IMR-90 (cell line): Measurements from ENCODE around the gene ELFN1.

Source experiments
- CEBPB ChIP-seq: IDR thresholded peaks from 2 replicates; pipeline ENCODE4 v1.6.1; 2012; ENCODE audit warnings: low read depth, low read length, improper control_type of control experiment
- CTCF ChIP-seq: conservative IDR thresholded peaks from 2 replicates; pipeline ENCODE4 v1.5.1; 2012; ENCODE audit warnings: mild to moderate bottlenecking, low read depth, low read length, improper control_type of control experiment
- FOS ChIP-seq: fragments of 150-350 bp; IDR thresholded peaks from 2 replicates; pipeline ENCODE4 v1.6.1; 2016; ENCODE audit warnings: low read depth, low read length
- MAZ ChIP-seq: IDR thresholded peaks from 2 replicates; pipeline ENCODE4 v1.6.1; 2012; ENCODE audit warnings: low read depth, mild to moderate bottlenecking, low read length, improper control_type of control experiment, moderate library complexity, borderline replicate concordance
- MXI1 ChIP-seq: IDR thresholded peaks from 2 replicates; pipeline ENCODE4 v1.6.1; 2012; ENCODE audit warnings: low read depth, mild to moderate bottlenecking, low read length, moderate library complexity, borderline replicate concordance
- POLR2A ChIP-seq: IDR thresholded peaks from 2 replicates; pipeline ENCODE4 v1.6.1; 2012; ENCODE audit warnings: mild to moderate bottlenecking, low read depth, low read length
- RAD21 ChIP-seq: IDR thresholded peaks from 2 replicates; pipeline ENCODE4 v1.6.1; 2012; ENCODE audit warnings: low read length, improper control_type of control experiment
- RCOR1 ChIP-seq: IDR thresholded peaks from 2 replicates; pipeline ENCODE4 v1.6.1; 2012; ENCODE audit warnings: mild to moderate bottlenecking, low read length, improper control_type of control experiment; ENCODE audit not compliant: insufficient replicate concordance
- RFX5 ChIP-seq: IDR thresholded peaks from 2 replicates; pipeline ENCODE4 v1.8.0; 2012; ENCODE audit warnings: low read depth, mild to moderate bottlenecking, low read length, moderate library complexity

- no peak for TF ChIP-seq MXI1
- no peak for TF ChIP-seq CTCF
- TF ChIP-seq POLR2A: no peak
- no peak for TF ChIP-seq CEBPB
- no peak for TF ChIP-seq RCOR1
- no peak for TF ChIP-seq FOS
- no peak for TF ChIP-seq RFX5
- TF ChIP-seq RAD21: no peak
- TF ChIP-seq MAZ: no peak
These were observed at the start of gene ELFN1 for GRCh38 chr7:1669954-1670893.
